ENCODE measurements around the gene MBNL1. TPM values are rescaled to one million over a fixed set of nuclear protein-coding genes. Genes with fewer than 3 reads are reported as not detected.

Gene MBNL1
- total RNA-seq, 1 donor from 2014 or later = 261 TPM

DNA sequence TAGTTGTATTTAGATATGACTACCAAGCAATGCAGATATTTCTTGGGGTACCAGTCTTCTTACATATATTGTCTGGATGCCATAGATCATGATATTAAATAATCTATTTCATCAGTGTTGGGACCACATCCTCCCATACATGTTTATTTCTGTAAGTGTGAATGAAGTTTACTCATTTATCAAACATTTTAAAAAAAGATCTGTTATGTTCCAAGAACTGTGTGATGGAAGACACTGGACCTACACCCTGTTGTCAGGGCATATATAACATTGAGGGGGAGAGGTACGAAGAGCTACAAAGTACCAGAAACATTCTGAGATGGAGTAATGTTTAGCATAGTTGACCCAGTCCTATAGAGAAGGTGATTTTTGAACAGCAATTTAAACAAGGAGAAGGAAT lies 26.6 kb downstream of the MBNL1 start:
- no peak for DNase-seq (ENCODE audit: extremely low read depth, low read depth, low spot score)

DNA sequence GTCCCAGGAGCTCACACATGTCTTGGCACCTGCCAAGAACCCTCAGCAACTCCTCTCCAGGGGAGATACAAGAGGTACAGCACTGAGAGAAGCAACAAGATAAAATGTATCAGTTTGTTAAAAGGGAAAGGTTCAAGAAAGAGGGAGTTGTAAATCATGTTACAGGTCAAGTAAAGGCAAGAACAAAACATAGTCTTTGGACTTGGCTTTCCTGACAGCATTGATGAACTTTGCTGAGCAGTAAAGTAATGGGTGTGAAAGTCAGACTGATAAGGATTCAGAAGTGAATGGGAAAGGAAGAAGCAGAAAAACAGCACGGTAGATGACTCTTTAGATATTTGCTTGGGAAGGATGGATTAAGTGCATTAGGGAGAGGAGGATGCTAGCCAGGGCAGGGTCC lies 27.1 kb downstream of the MBNL1 start:
- no peak for DNase-seq (ENCODE audit: extremely low read depth, low read depth, low spot score)

DNA sequence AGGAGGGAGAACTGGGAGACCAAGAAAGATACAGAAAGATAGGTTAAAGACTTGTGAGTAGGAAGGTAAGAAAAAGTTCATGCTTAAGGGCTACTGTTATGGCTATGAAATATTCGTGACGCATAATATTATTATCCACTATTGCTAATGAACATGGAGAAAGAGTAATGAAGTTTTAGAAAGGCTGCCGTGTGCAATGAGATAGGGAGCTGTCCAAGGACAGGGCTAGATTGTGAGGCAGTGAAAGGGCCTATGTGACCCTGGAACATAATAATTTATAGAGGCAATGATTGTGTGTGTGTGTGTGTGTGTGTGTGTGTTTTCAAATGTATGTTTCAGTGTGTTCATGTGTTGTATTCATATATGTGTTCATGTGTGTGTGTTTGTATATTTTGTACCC lies 27.7 kb downstream of the MBNL1 start:
- DNase-seq (ENCODE audit: extremely low read depth, low read depth, low spot score) = no peak

DNA sequence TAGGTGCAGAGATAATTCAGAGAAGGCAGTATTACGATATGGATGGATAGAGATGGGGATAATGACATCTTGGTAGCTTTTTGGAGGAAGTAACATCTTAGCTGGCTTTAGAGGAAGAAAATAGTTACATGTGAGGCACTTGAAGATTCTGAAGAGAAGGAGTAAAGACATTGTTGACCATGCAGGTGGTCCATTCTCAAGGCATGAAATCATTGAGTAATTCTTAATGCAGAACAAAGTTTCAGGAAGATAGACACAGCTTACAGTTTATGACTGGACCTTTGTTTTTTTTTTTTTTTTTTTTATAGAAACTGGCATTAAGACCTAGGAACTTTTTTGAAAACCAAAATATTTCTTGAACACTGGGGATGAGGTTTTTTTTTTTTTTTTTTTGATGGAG lies 28.2 kb downstream of the MBNL1 start:
- DNase-seq (ENCODE audit: extremely low read depth, low read depth, low spot score) = no peak

DNA sequence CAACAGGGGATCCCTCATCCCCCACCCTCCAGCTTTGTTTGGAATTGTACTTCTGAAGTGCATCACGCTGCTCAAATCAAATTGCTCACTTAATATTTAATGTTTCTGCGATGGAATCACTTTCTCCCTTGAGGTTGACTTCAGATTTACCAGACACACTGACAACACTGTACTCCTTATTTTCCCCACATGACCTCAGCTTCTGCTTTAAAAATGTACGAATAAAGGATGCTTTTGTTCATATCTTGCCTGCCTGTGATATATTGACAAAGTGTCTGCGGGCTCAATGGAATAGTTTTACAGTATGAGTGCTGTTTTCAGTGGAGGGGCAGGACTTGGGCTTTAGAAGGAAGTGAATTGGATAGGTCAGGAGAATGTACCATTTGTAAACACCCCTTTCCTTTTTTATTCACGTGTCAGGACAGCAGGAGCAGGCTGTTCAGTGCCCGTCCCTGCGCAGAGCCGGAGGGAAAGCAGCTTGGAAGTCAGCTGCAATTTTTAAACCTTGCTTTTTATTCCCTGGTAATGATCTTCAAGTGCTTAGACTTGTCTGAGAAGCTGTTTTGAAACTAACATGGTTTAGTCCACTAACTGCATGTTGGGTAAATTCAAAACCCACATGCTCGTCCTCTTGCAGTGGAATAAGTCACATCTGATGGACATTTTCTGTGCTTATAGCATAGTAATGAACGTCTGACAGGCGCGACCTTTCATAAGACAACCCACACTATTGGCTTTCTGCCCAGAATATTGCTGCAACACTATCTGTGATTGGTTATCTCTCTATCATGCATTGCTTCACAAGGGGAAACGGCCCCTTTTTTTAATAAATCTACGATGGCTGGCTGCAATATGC lies 29.9 kb downstream of the MBNL1 start:
- DNase-seq (ENCODE audit: extremely low read depth, low read depth, low spot score) = peak; percentile 63

DNA sequence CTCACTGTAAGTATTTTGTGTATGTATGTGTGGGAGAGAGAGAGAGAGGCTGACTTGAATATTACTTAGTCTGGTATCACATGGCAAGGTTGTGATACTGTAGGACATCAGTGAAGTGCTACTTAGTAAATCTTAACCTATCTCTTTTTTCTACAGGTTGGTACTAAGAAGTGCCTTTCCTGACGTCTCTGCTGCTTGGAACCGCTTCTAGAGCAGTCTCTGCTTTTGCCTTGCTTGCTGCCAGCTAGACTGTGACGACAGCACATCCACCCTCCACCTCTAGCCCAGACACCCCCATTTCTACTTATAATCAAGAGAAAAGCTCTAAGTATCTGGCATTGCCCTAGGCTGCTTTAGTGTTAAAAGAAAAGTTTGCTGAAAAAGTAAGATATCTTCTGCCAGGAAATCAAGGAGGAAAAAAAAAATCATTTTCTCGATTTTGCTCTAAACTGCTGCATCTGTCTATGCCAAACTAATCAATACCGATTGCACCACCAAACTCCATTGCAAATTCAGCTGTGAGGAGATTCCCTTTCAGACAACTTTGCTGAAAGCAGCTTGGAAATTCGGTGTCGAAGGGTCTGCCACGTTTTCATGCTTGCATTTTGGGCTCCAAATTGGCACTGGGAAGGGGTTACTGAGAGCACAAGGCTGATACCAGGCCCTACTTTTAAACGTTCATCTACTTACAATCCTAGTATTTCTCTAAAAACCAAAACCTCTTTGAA lies 30.7 kb downstream of the MBNL1 start:
- no peak for DNase-seq (ENCODE audit: extremely low read depth, low read depth, low spot score)

DNA sequence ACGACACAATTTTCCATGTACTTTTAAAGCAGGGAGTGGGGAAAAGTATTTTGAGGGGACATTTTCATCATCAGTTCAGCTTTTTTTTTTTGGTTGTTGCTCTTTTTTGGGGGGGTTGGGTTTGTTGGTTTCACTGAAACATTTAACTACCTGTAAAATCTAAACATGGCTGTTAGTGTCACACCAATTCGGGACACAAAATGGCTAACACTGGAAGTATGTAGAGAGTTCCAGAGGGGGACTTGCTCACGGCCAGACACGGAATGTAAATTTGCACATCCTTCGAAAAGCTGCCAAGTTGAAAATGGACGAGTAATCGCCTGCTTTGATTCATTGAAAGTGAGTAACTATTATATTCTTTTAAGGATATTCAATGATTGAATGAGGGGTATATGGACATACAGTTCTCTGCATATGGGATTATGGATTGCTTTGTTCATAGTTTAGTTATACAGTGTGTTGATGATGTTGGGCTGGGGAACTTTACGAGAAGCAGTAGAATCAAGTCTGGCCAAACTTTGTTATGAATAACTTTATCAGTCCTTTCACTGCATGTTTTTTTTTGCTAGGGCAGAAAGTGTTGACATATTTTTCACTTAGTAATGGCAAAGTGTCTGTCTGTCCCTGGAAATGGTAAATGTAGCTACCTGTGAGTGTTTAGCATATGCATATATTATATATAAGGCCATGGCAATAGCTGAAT lies 31.5 kb downstream of the MBNL1 start:
- DNase-seq (ENCODE audit: extremely low read depth, low read depth, low spot score) = no peak

DNA sequence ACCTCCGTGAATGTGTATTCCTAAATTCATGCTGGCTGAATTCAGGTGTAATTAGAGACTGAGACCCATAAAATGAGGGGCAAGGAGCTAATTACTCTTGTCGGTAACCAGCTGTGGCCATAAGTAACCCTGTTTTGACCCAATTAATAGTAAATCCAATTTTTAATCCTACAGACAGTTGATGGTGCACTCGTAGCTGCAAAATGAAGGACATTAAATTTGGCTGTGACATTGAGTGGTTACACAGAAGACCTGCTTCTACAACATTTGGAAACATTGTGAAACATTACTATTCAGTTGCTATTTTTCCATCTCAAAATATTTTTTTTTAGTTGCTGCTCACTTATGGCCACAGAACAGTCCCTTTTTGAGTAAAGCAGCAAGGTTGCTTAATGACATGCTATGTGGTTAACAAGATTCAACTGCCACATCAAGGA lies 33.0 kb downstream of the MBNL1 start:
- no peak for DNase-seq (ENCODE audit: extremely low read depth, low read depth, low spot score)

DNA sequence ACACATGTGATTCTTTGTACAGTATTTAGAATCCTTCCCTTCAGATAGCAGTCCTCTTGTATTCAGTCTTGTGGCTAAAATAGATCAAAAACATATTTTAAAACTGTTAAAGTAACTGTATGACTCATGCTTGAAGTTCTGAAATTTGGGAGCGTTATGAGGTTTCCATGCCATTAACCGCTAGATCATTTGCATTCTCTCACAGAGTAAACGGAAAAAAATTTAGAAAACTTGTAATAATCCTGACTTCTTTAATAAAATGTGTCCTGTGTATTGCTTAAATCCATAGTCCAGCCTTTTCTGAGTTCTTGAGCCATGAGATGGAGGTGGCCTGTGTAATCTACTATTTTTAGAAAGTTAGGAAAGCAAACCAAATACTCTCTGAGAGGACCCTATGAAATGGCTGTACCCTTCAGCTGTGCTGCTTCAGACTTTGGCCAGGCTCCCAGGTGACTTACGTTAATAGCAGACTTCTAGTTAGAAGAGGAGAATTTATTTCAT lies 33.8 kb downstream of the MBNL1 start:
- DNase-seq (ENCODE audit: extremely low read depth, low read depth, low spot score) = no peak

DNA sequence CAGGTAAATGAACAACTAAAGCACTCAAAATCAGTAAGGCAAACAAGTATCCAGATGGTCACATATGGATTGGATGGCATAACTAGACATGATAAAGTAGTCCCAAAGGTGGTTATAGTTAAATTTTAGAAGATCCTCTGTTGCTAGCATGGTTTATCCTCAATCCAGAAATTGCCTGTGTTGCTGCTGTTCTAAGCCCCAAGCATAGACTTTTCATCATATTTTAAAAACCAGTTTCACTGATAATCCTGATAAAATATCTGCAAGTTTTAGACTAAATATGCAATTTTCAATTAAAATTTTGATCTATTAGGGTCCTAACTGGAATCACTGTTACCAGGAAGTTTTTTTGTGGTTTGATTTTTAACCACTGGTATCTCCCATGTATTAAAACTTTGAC lies 35.4 kb downstream of the MBNL1 start:
- no peak for DNase-seq (ENCODE audit: extremely low read depth, low read depth, low spot score)

DNA sequence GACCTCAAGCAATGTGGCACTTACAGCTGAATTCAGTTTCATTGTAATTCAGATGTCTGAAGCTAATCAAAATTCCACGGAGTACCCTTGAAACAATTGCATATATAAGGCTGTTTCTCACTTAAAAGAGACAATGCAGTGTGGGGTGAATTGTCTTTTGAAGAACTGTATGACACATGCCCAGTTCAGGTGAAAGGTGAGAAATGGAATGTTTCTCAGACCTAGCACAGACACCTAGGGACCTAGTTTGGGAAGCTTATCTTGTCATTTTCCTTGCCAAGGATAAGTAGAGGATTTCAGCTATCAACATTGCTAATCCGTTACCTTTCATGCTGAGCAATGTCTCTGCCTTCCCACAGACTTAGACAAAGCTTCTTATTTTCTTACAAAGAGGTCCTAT lies 36.3 kb downstream of the MBNL1 start:
- DNase-seq (ENCODE audit: extremely low read depth, low read depth, low spot score) = no peak

DNA sequence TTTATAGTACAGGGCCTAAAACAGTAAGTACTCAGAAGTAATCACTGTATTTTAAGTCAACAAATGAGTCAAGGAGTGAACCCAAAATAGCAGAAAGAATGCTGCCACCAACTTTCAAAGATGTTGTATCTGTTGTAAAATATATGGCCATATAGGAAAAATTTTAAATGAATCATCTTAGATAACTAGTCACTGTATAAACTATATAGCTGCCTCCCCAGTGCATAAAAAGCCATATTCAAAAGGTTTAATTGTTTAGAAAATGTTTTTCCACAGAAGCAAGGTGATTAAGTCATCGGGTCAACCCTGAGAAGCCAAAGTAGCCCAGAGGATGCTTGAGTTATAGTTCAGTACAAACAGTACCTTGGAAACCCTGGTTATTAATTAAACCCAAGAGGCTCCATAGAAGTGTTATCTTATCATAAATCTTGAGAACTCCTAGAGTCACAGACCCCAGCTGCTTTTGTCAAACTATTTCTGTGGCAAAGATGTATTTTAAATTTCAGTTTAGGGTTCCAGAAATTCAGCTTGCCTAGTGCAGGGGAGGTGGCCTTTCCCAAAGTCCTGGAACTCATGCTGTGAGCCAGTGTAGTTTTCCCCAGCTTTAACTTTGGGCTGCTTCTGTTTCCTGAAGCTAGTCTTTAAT lies 39.2 kb downstream of the MBNL1 start:
- DNase-seq (ENCODE audit: extremely low read depth, low read depth, low spot score) = no peak

DNA sequence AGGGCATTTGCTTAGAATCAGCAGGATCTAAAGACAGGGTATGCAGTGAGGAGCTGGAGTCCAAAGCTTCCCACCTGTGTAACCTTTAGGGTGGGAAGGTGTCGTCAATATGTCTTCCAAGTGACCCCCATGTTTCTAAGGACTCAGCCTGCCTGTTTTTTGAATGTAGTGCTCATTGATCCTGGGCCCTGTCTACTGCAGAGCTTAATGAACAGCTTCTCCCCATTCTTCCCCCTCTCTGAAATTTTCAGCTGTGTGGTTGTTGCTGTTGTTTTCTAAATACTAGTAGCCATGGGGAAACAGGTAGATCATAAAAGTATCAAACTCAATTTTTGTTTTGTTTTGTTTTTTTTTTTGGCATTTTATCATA lies 39.7 kb downstream of the MBNL1 start:
- no peak for DNase-seq (ENCODE audit: extremely low read depth, low read depth, low spot score)

DNA sequence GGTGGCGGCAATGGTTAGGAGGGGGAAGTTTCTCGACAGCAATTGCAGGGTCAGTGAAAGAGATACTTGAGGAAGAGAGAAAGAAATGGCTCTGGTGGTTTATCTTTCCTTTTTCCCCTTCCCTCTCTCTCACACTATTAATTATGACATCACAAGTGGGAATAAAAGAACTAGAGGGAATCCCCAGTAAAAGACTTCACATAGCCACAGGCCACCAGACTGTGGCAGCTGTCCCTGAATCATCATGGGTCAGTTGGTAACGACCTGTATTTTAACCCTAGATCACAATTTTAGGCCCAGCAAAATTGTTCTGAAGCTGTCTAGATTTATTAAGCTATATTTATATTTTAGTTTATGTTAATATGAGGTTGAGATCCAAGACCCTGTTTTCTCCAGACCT lies 40.3 kb downstream of the MBNL1 start:
- no peak for DNase-seq (ENCODE audit: extremely low read depth, low read depth, low spot score)

DNA sequence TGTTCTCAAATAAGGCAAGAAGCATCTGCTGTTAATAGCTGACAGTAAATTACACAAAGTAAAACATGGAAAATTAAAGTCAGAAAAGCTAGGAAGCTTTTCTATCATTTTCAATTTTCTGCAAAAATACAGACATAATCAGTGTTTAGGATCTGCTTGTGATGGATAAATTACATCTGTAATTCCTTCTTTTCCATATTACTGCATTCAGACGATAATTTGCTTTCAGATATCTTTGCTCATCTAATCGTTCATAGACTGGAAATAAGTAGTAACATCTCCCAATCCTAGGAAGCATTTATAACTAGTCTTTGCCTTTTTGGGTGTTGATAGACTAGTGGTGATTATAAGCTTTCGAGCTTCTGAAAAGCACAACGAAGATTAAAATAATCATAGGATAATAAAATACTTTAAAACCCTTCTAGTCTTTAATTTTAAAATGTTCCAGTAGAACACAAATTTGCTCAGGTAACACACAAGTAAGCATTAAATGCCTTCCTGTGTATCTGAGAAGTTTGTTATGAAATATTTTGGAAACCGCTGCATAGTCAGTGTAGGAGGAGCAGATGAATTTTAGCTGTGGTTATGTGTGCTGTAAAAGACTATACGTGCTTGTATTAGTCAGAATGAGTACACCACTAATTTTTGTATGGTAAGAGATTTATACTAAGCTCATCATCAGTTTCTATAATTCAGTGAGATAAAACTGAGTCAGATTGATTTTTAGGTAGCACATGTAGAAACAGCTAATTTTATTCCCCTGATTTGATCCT lies 41.0 kb downstream of the MBNL1 start:
- DNase-seq (ENCODE audit: extremely low read depth, low read depth, low spot score) = no peak

DNA sequence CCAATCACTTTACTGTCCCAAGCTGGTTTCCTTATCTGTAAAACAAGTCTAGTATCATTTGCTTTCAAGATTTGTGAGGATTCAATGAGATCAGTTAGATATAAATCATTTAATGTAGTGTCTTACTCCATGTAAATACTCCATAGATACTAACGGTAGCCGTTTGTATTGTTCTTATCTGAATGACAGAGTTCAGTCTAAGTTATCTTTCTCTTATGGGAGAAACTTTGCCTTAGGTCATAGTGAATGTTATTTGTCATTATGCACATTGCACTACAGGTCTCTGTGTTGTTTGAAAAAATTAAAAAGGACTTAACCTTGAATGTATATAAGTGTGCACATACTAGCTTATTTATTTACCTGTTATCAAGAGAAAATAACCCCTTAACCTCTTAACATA lies 44.7 kb downstream of the MBNL1 start:
- DNase-seq (ENCODE audit: extremely low read depth, low read depth, low spot score) = no peak

DNA sequence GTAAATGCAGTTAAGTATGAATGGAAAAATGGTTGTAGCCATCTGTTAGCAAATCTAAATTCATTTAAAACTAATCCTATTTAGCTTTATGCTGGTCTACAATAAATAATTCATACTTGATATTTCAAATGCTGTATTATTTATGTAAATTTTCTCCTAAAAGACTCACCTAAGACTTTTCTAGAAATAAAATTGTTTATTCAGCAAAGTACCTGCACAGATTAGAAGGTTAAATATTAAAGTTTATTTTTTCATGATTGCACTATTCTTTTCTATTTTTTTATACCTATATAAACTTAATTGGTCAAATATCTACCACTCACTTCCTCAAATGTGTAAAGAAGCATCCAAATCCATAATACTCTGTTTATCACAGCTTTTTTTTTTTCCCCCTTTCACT lies 45.2 kb downstream of the MBNL1 start:
- DNase-seq (ENCODE audit: extremely low read depth, low read depth, low spot score) = no peak

DNA sequence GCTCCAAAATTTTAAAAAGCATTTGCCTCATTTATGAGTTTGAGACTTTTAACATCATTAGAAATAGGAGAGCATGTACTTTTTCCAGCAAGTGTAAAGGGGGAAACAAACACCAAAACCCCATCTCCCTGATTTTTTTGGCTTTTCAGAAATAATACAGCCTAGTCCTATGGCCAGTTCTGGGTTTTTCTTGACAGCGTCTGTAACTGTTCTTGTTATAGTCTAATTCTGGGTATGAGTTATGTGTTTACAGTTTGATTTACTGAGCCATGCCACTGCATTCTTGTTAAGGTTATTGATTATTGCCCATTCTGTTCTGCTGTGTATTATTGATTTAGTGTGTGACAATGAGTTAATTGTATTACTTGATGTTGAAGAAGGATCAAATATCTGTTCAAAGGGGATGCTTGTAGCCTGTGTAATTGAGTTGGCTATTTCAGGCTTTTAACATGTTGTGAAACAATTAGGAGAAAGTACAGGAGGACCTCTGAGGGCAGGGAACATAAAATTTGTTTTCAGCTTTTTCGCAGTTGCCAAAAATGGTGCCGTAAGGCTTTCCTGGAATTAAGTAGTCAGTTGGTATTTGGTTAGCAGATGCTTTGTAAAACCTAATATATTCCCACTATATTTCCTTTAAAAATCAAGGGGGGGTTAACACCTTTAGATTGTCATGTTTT lies 46.1 kb downstream of the MBNL1 start:
- DNase-seq (ENCODE audit: extremely low read depth, low read depth, low spot score) = no peak

DNA sequence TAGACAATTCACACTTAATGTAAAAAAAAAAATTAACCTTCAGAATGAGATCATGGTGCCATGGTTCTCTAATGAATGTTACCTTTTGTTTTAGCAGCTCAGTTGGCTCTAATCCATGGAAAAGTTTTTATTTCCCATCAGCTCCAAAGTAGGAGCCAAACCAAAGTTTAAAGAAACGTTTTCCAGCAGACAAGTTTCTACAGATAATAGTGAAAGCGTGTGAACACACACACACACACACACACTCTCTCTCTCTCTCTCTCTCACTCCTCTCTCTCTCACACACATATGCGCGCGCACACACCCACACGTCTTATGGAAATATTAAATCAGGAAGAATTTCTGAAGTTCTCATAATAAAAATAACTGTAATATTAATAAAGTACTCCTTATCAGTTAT lies 46.9 kb downstream of the MBNL1 start:
- no peak for DNase-seq (ENCODE audit: extremely low read depth, low read depth, low spot score)

DNA sequence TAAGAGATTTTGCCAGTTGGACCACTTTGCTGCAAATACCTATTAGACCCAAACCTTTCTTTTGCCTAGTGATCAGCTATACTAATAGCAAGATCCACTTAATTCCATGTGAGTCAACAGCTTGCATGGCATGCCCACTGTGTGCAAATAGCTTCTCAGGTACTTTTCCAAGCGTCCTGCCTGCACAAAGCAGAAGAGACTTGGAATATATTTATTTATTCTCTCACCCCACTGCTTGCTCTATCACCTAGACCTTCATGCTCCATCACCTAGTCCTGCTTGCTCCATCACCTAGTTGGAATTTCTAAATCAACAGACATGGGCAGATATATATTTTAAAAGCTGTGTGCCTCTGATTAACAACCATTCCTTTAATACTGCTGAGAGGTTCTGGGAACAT lies 47.6 kb downstream of the MBNL1 start:
- DNase-seq (ENCODE audit: extremely low read depth, low read depth, low spot score) = no peak
